DND-41 (cell line): ENCODE data around the gene ANO8.

Experiments used
- CTCF ChIP-seq: IDR thresholded peaks from 2 replicates; pipeline ENCODE4 v1.5.1; 2012; ENCODE audit warnings: borderline replicate concordance, low read length, moderate library complexity, mild to moderate bottlenecking; ENCODE audit not compliant: poor library complexity, severe bottlenecking; ENCODE audit errors: extremely low read depth
- EZH2 ChIP-seq: IDR thresholded peaks from 3 replicates; pipeline ENCODE4 v1.6.1; 2012; ENCODE audit warnings: borderline replicate concordance, low read depth, mild to moderate bottlenecking, moderate library complexity, low read length, inconsistent platforms; ENCODE audit not compliant: severe bottlenecking

- TF ChIP-seq CTCF = peak; percentile 90
- no peak for TF ChIP-seq EZH2
These were observed 52.0 kb downstream of the ANO8 start for GRCh38 chr19:17282488-17283125.
